H9 (cell line): ENCODE data around the gene NHP2. TPM values are rescaled to one million over a fixed set of nuclear protein-coding genes. Genes with fewer than 3 reads are reported as not detected.
A peak's percentile ranks its signal among the peaks of the same experiment; 100 is the strongest.

ENCODE experiments used
- DNase-seq: peaks from one replicate; pipeline ENCODE4 v3.0.0-alpha.2; 2017
- H2AFZ ChIP-seq: one replicate; pipeline ENCODE4 v1.6.1; 2013; ENCODE audit warnings: mild to moderate bottlenecking, low read length, control low read depth, moderate library complexity
- H2AK5ac ChIP-seq: 2 replicates; pipeline ENCODE4 v1.6.1; 2013; ENCODE audit warnings: low read length, control low read depth, mixed read lengths; ENCODE audit not compliant: insufficient read length
- H2BK120ac ChIP-seq: one replicate; pipeline ENCODE4 v1.6.1; 2013; ENCODE audit warnings: low read depth, mild to moderate bottlenecking, low read length, control low read depth, inconsistent platforms; ENCODE audit not compliant: poor library complexity, severe bottlenecking
- H2BK12ac ChIP-seq: 2 replicates; pipeline ENCODE4 v1.6.1; 2013; ENCODE audit warnings: low read length, control low read depth, mixed read lengths, low read depth; ENCODE audit not compliant: insufficient read length
- H2BK15ac ChIP-seq: 2 replicates; pipeline ENCODE4 v1.6.1; 2013; ENCODE audit warnings: low read depth, low read length, control low read depth
- H2BK20ac ChIP-seq: one replicate; pipeline ENCODE4 v1.6.1; 2013; ENCODE audit warnings: low read depth, mild to moderate bottlenecking, low read length, control low read depth, inconsistent platforms; ENCODE audit not compliant: poor library complexity, severe bottlenecking
- H2BK5ac ChIP-seq: 2 replicates; pipeline ENCODE4 v1.6.1; 2013; ENCODE audit warnings: low read length, control low read depth, mixed read lengths; ENCODE audit not compliant: insufficient read length
- H3K14ac ChIP-seq: 2 replicates; pipeline ENCODE4 v1.6.1; 2013; ENCODE audit warnings: low read length, control low read depth; ENCODE audit not compliant: insufficient read depth
- H3K18ac ChIP-seq: 2 replicates; pipeline ENCODE4 v1.6.1; 2013; ENCODE audit warnings: low read depth, mild to moderate bottlenecking, mixed read lengths, low read length, control low read depth; ENCODE audit not compliant: insufficient read length
- H3K23ac ChIP-seq: 2 replicates; pipeline ENCODE4 v1.6.1; 2013; ENCODE audit warnings: low read length, control low read depth, mixed read lengths, low read depth; ENCODE audit not compliant: insufficient read length
- H3K23me2 ChIP-seq: 2 replicates; pipeline ENCODE4 v1.6.1; 2013; ENCODE audit warnings: low read depth, mild to moderate bottlenecking, mixed read lengths, low read length, control low read depth; ENCODE audit not compliant: insufficient read length, poor library complexity, severe bottlenecking
- H3K27ac ChIP-seq: 2 replicates; pipeline ENCODE4 v1.5.1; 2013; ENCODE audit warnings: low read length, control low read depth, mixed read lengths, low read depth; ENCODE audit not compliant: insufficient read length
- H3K27me3 ChIP-seq: 2 replicates; pipeline ENCODE4 v1.6.1; 2013; ENCODE audit warnings: low read length, control low read depth, inconsistent platforms; ENCODE audit not compliant: insufficient read depth
- H3K4ac ChIP-seq: 2 replicates; pipeline ENCODE4 v1.6.1; 2013; ENCODE audit warnings: low read depth, mild to moderate bottlenecking, control low read depth, inconsistent platforms, low read length, moderate library complexity
- H3K4me1 ChIP-seq: 2 replicates; pipeline ENCODE4 v1.6.1; 2013; ENCODE audit warnings: low read length, control low read depth, inconsistent platforms; ENCODE audit not compliant: insufficient read depth
- H3K4me2 ChIP-seq: 2 replicates; pipeline ENCODE4 v1.6.1; 2013; ENCODE audit warnings: low read length, control low read depth, mixed read lengths; ENCODE audit not compliant: insufficient read length, insufficient read depth
- H3K56ac ChIP-seq: 2 replicates; pipeline ENCODE4 v1.6.1; 2013; ENCODE audit warnings: low read depth, mild to moderate bottlenecking, mixed read lengths, low read length, control low read depth; ENCODE audit not compliant: insufficient read length
- H3K79me1 ChIP-seq: 2 replicates; pipeline ENCODE4 v1.6.1; 2013; ENCODE audit warnings: low read depth, mild to moderate bottlenecking, moderate library complexity, low read length, control low read depth, inconsistent platforms; ENCODE audit not compliant: insufficient read depth, poor library complexity, severe bottlenecking
- H3K79me2 ChIP-seq: 2 replicates; pipeline ENCODE4 v1.6.1; 2013; ENCODE audit warnings: low read length, control low read depth, inconsistent platforms; ENCODE audit not compliant: insufficient read depth
- H3K9ac ChIP-seq: 2 replicates; pipeline ENCODE4 v1.6.1; 2013; ENCODE audit warnings: low read length, control low read depth, mixed read lengths; ENCODE audit not compliant: insufficient read length; ENCODE audit errors: extremely low read depth
- H3K9me3 ChIP-seq: one replicate; pipeline ENCODE4 v1.6.1; 2013; ENCODE audit warnings: low read depth, low read length, inconsistent platforms; ENCODE audit not compliant: control insufficient read depth
- H3T11ph ChIP-seq: one replicate; pipeline ENCODE4 v1.6.1; 2013; ENCODE audit warnings: mild to moderate bottlenecking, low read length, control low read depth, inconsistent platforms
- H4K20me1 ChIP-seq: one replicate; pipeline ENCODE4 v1.6.1; 2013; ENCODE audit not compliant: control insufficient read depth, insufficient read length, insufficient read depth
- H4K5ac ChIP-seq: 2 replicates; pipeline ENCODE4 v1.6.1; 2013; ENCODE audit warnings: low read depth, mild to moderate bottlenecking, mixed read lengths, low read length, control low read depth; ENCODE audit not compliant: insufficient read length
- H4K8ac ChIP-seq: replicated peaks from 2 replicates; pipeline ENCODE4 v1.6.1; 2013; ENCODE audit warnings: low read length, control low read depth, mixed read lengths, low read depth; ENCODE audit not compliant: insufficient read length
- H4K91ac ChIP-seq: 2 replicates; pipeline ENCODE4 v1.6.1; 2013; ENCODE audit warnings: low read depth, mild to moderate bottlenecking, moderate library complexity, mixed read lengths, low read length, control low read depth; ENCODE audit not compliant: insufficient read length
- H3K27ac Mint-ChIP-seq, 3 experiments: 2 replicates in 2 of 3; 3 replicates in 1 of 3; pipeline ENCODE4 v1.8.0; 2020 to 2021; ENCODE audit warnings: mixed read lengths in 3 of 3, mild to moderate bottlenecking in 1 of 3, moderate library complexity in 1 of 3
- H3K27me3 Mint-ChIP-seq: 2 replicates; pipeline ENCODE4 v1.8.0; 2021; ENCODE audit warnings: low read depth, mild to moderate bottlenecking, moderate library complexity, mixed read lengths
- H3K36me3 Mint-ChIP-seq, 3 experiments: 2 replicates in 2 of 3; 3 replicates in 1 of 3; pipeline ENCODE4 v1.8.0; 2020 to 2021; ENCODE audit warnings: low read depth in 3 of 3, mixed read lengths in 3 of 3; ENCODE audit not compliant: insufficient read depth in 1 of 3
- H3K4me1 Mint-ChIP-seq, 2 experiments: 2 replicates each; pipeline ENCODE4 v1.8.0; 2020; ENCODE audit warnings: mixed read lengths in 2 of 2
- H3K4me3 Mint-ChIP-seq, 2 experiments: 2 replicates in 1 of 2; 3 replicates in 1 of 2; pipeline ENCODE4 v1.8.0; 2020 to 2021; ENCODE audit warnings: mild to moderate bottlenecking in 2 of 2, mixed read lengths in 2 of 2, moderate library complexity in 1 of 2
- H3K9me3 Mint-ChIP-seq, 2 experiments: 2 replicates in 1 of 2; 3 replicates in 1 of 2; pipeline ENCODE4 v1.8.0; 2020; ENCODE audit warnings: mild to moderate bottlenecking in 2 of 2, mixed read lengths in 2 of 2, moderate library complexity in 1 of 2
- CTCF ChIP-seq: fragments of 200-600 bp; sonication (generic); conservative IDR thresholded peaks from 3 replicates; pipeline ENCODE4 v1.8.0; 2021; ENCODE audit warnings: antibody characterized with exemption, mild to moderate bottlenecking
- WGBS: extraction: QIAGEN DNeasy Blood & Tissue Kit; methylation state at CpG from one replicate; pipeline ENCODE4 v1.1.7; 2013; ENCODE audit warnings: missing lambda C conversion rate, low lambda C conversion rate, mixed read lengths; ENCODE audit not compliant: insufficient read length; ENCODE audit errors: extremely low coverage; 5-methylcytosine and 5-hydroxymethylcytosine counted together
- total RNA-seq: library from RNA; stranded (reverse); gene quantifications from 2 replicates; pipeline ENCODE4 v1.2.1, GENCODE V29; 2021

Gene NHP2
- total RNA-seq, 1 experiment from 2014 or later, result 232 TPM

- Mint-ChIP-seq H3K27ac (peak overlapping the region; percentile 98 to 100 (median 99)), H3K27me3 (no peaks in the 10 kb centered on the region), H3K9me3 (peaks cover 5 to 9% of the 10 kb centered on the region in 2 experiments), H3K4me3 (peak overlapping the region; percentile 49 to 57), H3K4me1 (peaks cover 32 to 33% of the 10 kb centered on the region in 2 experiments), H3K36me3 (peaks cover 0 to 9% (median 8%) of the 10 kb centered on the region in 3 experiments; a peak in 5 of 7 replicates)
- Histone ChIP-seq H3T11ph (no peak overlapping the region), H2BK15ac (no peak overlapping the region), H3K79me2 (no peaks in the 10 kb centered on the region), H4K91ac (no peak overlapping the region), H3K56ac (peak overlapping the region; percentile 26), H3K4me1 (peaks cover 6% of the 10 kb centered on the region; the same call in 1 of the 2 replicates), H2BK20ac (no peak overlapping the region), H3K27me3 (no peaks in the 10 kb centered on the region), H2BK5ac (peak overlapping the region; percentile 15), H3K23ac (no peak overlapping the region), H3K4me2 (peak overlapping the region; percentile 56), H3K27ac (peak overlapping the region; percentile 97), H2BK120ac (peak overlapping the region; percentile 90), H4K20me1 (peaks cover 3% of the 10 kb centered on the region), H3K9me3 (no peaks in the 10 kb centered on the region), H3K9ac (peak overlapping the region; percentile 48), H3K4ac (no peak overlapping the region; the same call in 1 of the 2 replicates), H3K23me2 (no peaks in the 10 kb centered on the region), H2BK12ac (no peak overlapping the region), H4K8ac (no peak overlapping the region), H3K14ac (peak overlapping the region; percentile 85; the same call in 1 of the 2 replicates), H4K5ac (peak overlapping the region; percentile 30), H2AK5ac (no peak overlapping the region), H3K79me1 (no peaks in the 10 kb centered on the region), H2AFZ (no peak overlapping the region), H3K18ac (peak overlapping the region; percentile 96)
- TF ChIP-seq CTCF, result peak; percentile 26; the same call in 1 of the 3 replicates
- peak; percentile 96 for DNase-seq
- WGBS, result no CpG with 5 or more reads among the region's 9 CpGs
These were observed 26.6 kb upstream of the NHP2 start for GRCh38 chr5:178180141-178180863.
